GM21619 (cell line): Measurements from ENCODE around the gene RHOT1.
"Not testable (repeated sequence)": the region's sequence is repeated elsewhere in the genome, so short reads cannot be mapped to it uniquely, and the experiment has no call there.

Experiments used
- ATAC-seq: cut with Tn5 transposase; IDR thresholded peaks from one replicate; pipeline ENCODE4 v1.9.1; 2021; ENCODE audit not compliant: unreplicated experiment

Gene RHOT1

DNA sequence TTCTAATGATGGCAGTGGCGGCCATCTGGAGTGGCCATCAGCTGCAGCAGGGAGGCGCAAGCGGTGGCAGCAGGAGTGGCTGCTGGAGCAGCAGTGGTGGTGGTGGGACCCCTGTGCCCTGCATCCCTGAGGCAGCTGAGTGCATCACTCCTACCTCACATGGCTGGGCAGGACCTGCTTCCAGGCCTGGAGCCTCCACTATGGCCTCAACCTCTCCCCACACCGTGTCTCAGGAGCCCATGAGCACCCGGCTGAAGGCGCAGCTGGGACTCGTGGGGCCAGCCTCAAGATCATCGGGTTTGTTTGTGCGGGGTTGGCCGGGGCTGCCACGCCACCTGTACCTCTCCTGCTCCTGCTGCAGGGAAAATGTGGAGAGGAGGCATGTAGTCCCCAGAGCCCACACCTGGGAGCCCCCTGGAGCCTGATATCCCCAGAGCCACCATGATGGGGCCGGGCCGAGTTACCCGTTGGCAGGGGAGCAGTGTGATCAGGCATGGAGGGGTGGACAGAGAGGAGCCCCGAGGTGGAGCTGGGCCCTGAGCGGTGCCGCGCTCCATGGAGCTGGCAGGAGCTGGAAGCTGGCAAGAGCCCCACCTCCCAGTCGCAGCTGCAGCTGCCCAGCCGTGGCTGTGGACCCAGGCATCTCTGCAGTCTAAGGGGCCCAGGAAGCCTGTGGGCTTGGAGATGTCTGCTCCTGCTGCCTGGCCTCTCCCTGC, 16.7 kb downstream of the RHOT1 start:
- no peak for ATAC-seq

DNA sequence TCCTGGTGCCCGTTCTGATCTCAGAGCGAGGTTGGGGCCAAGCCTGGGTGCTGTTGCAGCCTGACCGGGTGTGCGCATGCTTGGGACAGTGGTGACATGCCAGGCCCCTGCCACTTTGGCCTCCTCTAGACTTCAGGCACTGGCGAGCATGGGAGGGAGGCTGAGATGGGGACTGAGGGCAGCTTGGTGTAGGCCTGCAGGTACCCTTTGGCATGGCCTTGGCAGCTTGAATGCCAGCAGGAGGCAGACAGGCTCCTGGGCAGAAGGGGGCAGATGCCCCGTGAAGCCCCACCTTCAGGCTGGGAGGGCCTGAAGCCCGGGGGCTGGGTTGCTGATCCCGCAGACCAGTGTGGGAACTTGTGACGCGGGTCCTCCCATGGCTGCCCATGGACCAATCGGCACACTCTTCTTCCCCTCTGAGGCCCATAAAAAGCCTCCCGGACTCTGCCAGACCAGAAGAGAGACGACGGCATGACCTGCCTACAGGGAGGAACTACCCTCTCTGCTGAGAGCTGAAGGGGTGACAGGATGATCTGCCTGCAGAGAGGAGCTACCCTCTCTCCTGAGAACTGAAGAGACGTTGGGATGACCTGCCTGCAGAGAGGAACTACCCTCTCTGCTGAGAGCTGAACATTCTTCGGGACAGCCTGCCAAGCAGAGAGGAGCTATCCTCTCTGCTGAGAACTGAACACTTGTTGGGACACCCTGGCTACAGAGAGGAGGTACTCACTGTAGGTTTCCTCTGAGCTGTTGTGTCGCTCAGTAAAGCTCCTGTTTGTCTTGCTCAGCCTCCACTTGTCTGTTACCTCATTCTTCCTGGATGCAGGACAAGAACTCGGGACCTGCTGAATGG, 17.5 kb downstream of the RHOT1 start:
- ATAC-seq = no peak

DNA sequence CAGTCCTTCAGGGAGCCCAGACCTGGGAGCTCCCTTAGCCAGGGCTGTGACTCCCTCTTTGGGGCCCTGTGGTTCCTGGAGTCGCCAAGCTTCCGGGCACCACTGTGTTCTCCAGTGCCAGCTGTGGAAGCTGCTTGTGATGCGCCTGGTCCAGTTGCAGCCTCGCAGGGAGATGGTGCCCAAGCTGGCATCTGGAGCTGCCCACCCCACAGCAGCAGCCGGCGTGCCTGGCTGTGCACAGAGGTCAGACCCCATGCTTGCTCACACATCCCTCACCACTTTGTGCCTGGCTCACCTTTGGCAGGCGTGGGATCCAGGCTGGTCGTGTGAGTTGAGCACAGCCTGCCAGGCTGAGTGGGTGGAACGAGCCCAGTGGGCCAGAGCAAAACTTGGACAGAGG, 18.2 kb downstream of the RHOT1 start:
- no peak for ATAC-seq

GRCh38 chr17:32161029-32161428, 18.7 kb downstream of the RHOT1 start:
- no peak for ATAC-seq

GRCh38 chr17:32161506-32162365, 19.4 kb downstream of the RHOT1 start:
- no peak for ATAC-seq

DNA sequence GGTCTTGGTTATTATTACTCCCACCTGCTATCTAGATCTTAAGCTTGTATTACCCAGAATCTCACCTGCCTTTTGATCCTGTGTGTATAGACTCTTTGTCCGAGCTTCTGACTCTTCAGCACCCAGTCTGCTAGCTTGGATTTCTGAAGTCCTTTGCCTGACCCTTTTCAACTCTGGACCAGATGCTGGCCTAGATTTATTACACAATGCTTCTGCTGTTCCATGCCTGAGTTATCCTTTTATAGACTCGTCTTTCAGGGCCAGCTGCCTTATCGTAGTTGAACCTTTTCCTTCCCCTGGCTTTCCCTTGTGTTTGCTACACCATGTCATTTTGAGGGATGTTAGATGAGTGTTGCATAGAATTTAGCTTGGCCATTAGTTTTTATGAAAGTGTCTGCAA, 32.6 kb downstream of the RHOT1 start:
- ATAC-seq = no peak

DNA sequence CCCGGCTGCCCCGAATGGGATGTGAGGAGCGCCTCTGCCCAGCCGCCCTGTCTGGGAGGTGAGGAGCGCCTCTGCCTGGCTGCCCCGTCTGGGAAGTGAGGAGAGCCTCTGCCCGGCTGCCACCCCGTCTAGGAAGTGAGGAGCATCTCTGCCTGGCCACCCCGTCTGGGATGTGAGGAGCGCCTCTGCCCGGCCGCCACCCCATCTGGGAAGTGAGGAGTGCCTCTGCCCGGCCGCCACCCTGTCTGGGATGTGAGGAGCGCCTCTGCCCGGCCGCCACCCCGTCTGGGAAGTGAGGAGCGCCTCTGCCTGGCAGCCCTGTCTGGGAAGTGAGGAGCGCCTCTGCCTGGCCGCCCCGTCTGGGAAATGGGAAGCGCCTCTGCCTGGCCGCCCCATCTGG, 36.4 kb downstream of the RHOT1 start:
- not testable (repeated sequence) for ATAC-seq

- not testable (repeated sequence) for ATAC-seq
Measured at GRCh38 chr17:32179103-32179502, 36.8 kb downstream of the RHOT1 start.

DNA sequence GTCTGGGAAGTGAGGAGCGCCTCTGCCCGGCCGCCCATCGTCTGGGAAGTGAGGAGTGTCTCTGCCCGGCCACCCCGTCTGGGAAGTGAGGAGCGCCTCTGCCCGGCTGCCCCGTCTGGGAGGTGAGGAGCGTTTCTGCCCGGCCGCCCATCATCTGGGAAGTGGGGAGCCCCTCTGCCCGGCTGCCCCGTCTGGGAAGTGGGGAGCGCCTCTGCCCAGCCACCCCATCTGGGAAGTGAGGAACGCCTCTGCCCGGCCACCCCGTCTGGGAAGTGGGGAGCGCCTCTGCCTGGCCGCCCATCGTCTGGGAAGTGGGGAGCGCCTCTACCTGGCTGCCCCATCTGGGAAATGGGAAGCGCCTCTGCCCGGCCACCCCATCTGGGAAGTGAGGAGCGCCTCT, 37.2 kb downstream of the RHOT1 start:
- ATAC-seq = not testable (repeated sequence)

- not testable (repeated sequence) for ATAC-seq
Measured at GRCh38 chr17:32180262-32180661, 38.0 kb downstream of the RHOT1 start.

DNA sequence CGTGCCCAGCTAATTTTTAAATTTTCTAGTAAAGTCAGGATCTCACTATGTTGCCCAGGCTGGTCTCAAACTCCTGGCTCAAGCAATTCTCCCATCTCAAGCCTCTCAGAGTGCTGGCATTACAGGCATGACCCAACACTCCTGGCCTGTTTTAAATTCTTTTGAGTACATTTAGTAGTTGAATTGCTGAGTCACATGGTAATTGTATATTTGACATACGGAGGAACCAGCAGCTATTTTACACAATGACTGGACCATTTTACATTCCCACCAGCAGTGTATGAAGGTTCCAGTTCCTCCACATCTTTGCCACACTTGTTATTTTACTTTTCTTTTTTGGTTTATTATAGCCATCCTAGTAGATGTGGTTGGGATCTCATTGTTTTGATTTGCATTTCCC, 43.6 kb downstream of the RHOT1 start:
- no peak for ATAC-seq

GRCh38 chr17:32187271-32187670, 45.0 kb downstream of the RHOT1 start:
- no peak for ATAC-seq

GRCh38 chr17:32189343-32189742, 47.0 kb downstream of the RHOT1 start:
- no peak for ATAC-seq

DNA sequence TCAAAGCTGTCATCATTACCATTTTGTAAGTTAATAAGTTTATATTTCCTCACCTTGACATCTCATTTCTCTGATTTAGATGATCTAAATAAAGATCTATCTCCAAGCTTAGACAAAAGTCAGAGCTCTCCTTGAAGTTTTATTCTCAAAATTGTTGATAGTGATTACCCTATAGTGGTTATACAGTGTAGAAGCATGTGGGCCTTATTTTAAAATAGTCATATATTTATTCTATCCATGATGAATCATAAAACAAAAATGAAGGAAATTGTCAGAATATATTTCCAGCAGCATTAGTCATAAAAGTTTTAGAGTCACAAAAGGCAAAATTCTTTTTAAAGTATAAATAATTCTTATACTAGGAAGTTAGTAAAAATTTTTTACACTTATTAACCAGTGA, 49.0 kb downstream of the RHOT1 start:
- ATAC-seq = no peak

DNA sequence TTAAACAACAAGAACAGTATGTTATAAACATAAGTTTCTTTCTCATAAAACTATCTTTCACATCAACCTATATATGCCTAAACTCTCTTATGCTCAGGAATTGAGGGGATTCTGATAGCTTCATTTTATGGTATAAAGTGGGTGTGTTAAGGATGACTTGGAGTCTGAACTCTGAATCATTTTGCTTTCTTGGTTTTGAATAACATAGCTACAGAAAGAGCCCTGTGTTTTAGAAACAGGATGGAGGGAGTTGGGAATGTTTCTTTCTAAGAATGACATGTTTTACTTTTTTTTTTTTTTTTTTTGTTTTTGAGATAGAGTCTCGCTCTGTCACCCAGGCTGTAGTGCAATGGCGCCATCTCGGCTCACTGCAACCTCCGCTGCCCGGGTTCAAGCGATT, 50.1 kb downstream of the RHOT1 start:
- no peak for ATAC-seq

- ATAC-seq = no peak
Measured at GRCh38 chr17:32197987-32198386, 55.7 kb downstream of the RHOT1 start.

DNA sequence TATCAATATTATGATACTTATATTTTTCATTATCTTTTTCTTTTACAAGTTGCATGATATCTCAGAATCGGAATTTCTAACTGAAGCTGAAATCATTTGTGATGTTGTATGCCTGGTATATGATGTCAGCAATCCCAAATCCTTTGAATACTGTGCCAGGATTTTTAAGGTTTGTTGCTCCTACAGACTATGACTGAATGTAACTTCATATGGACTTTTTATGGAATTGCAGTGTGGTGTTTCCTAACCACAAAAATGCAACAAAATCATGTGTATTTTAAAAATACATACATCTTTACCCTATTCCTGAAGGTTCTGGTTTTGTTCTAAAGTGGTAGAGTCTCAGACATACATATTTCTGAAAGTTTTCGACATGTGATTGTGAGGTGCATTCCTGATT, 64.6 kb downstream of the RHOT1 start:
- no peak for ATAC-seq

GRCh38 chr17:32208436-32208835, 66.1 kb downstream of the RHOT1 start:
- ATAC-seq = no peak

- no peak for ATAC-seq
Measured at GRCh38 chr17:32209608-32210007, 67.3 kb downstream of the RHOT1 start.

DNA sequence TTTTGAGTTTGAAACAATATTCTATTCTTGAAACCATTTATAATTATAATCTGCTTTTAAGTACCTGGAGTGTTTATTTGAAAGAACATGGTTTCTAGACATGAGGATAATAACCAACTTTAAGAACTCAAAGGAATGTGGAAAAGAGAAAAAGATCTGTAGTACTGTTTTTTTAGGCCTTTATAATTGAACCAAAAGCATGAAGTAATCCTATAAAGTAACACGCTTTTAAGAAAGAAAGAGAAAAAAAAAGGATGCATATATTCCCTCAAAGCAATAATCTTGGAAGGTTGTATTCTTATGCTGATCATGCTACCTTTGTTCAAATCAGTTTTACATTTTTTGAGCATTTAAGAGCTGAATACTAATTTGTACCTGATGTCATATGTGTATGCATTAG, 69.4 kb downstream of the RHOT1 start:
- ATAC-seq = no peak

DNA sequence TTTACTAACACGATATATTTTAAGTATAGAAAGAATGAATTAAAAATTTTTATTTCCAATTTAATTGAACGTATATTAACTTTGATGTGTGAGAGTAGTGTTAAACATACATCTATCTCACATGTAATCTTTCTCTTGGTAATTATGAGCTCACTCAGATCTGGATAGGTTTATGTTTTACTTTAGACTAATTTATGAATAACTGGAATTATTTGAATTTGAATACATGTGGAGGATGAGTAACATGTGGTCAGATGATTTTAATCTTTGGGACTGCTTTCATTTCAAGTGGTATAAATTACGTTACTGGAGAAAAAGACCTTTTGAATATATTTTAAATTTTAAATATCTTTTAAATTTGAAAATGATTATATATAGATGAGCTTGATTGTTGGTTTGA, 73.4 kb downstream of the RHOT1 start:
- no peak for ATAC-seq
